HG03460 (cell line): ENCODE data around the gene PHEX.

ENCODE experiments used
- ATAC-seq: cut with Tn5 transposase; IDR thresholded peaks from one replicate; pipeline ENCODE4 v1.9.1; 2021; ENCODE audit not compliant: unreplicated experiment

The PHEX gene

GRCh38 chrX:22097012-22097694 lies 65.0 kb downstream of the PHEX start:
- no peak for ATAC-seq

- ATAC-seq = no peak
Observed at GRCh38 chrX:22105231-22105630, 73.1 kb downstream of the PHEX start.

GRCh38 chrX:22105971-22106370 lies 73.8 kb downstream of the PHEX start:
- ATAC-seq = no peak

- no peak for ATAC-seq
Observed at GRCh38 chrX:22109442-22109841, 77.3 kb downstream of the PHEX start.

GRCh38 chrX:22110729-22111494 lies 78.8 kb downstream of the PHEX start:
- ATAC-seq = no peak

GRCh38 chrX:22116605-22117546 lies 84.8 kb downstream of the PHEX start:
- ATAC-seq = no peak

- no peak for ATAC-seq
Observed at GRCh38 chrX:22117633-22118032, 85.5 kb downstream of the PHEX start.

- ATAC-seq = no peak
Observed at GRCh38 chrX:22118161-22118830, 86.2 kb downstream of the PHEX start.

GRCh38 chrX:22121161-22121560 lies 89.0 kb downstream of the PHEX start:
- ATAC-seq = no peak

- no peak for ATAC-seq
Observed at GRCh38 chrX:22122510-22122909, 90.4 kb downstream of the PHEX start.

GRCh38 chrX:22124098-22124497 lies 92.0 kb downstream of the PHEX start:
- ATAC-seq = no peak

GRCh38 chrX:22125481-22125880 lies 93.4 kb downstream of the PHEX start:
- ATAC-seq = no peak

GRCh38 chrX:22126327-22126726 lies 94.2 kb downstream of the PHEX start:
- ATAC-seq = no peak

- no peak for ATAC-seq
Observed at GRCh38 chrX:22128961-22129360, 96.8 kb downstream of the PHEX start.

- ATAC-seq = no peak
Observed at GRCh38 chrX:22134681-22135080, 102.6 kb downstream of the PHEX start.

GRCh38 chrX:22135171-22135711 lies 103.1 kb downstream of the PHEX start:
- no peak for ATAC-seq

- ATAC-seq = no peak
Observed at GRCh38 chrX:22135994-22136684, 104.0 kb downstream of the PHEX start.

GRCh38 chrX:22136711-22137110 lies 104.6 kb downstream of the PHEX start:
- no peak for ATAC-seq

GRCh38 chrX:22139822-22140221 lies 107.7 kb downstream of the PHEX start:
- no peak for ATAC-seq
